H1 (cell line): Measurements from ENCODE around the gene AHNAK2. TPM values are rescaled to one million over a fixed set of nuclear protein-coding genes. Genes with fewer than 3 reads are reported as not detected.

ENCODE experiments used
- BRCA1 ChIP-seq: IDR thresholded peaks from 2 replicates; pipeline ENCODE4 v1.6.1; 2012; ENCODE audit warnings: low read depth, low read length, improper control_type of control experiment
- CEBPB ChIP-seq: IDR thresholded peaks from 2 replicates; pipeline ENCODE4 v1.6.1; 2012; ENCODE audit warnings: low read depth, low read length
- E2F6 ChIP-seq: IDR thresholded peaks from 2 replicates; pipeline ENCODE4 v1.6.1; 2012; ENCODE audit warnings: inconsistent platforms
- FOSL1 ChIP-seq: IDR thresholded peaks from 2 replicates; pipeline ENCODE4 v1.6.1; 2011; ENCODE audit warnings: mild to moderate bottlenecking, low read depth, low read length, moderate library complexity; ENCODE audit not compliant: insufficient read depth
- KDM4A ChIP-seq: IDR thresholded peaks from one replicate; pipeline ENCODE4 v1.7.1; 2012; ENCODE audit warnings: low read depth, mild to moderate bottlenecking, moderate library complexity, low read length, inconsistent platforms; ENCODE audit not compliant: severe bottlenecking
- RNF2 ChIP-seq: fragments of 200-900, 300-1000 bp; sonication (generic); IDR thresholded peaks from 2 replicates; pipeline ENCODE4 v1.7.1; 2016; ENCODE audit warnings: borderline replicate concordance, low read depth, mild to moderate bottlenecking, antibody characterized with exemption, low read length; ENCODE audit not compliant: poor library complexity, severe bottlenecking; ENCODE audit errors: missing control alignments
- SIN3A ChIP-seq, 2 experiments: IDR thresholded peaks in 1 of 2; conservative IDR thresholded peaks in 1 of 2; 2 replicates each; pipeline ENCODE4 v1.6.1; 2011 to 2012; ENCODE audit warnings: low read length in 2 of 2, improper control_type of control experiment in 1 of 2, low read depth in 1 of 2, mild to moderate bottlenecking in 1 of 2
- SRF ChIP-seq: IDR thresholded peaks from 2 replicates; pipeline ENCODE4 v1.6.1; 2011; ENCODE audit warnings: mild to moderate bottlenecking, low read depth, low read length, moderate library complexity
- TAF7 ChIP-seq: optimal IDR thresholded peaks from 2 replicates; pipeline ENCODE3; 2011; ENCODE audit warnings: low read depth, mild to moderate bottlenecking, inconsistent platforms, low read length, moderate library complexity, borderline replicate concordance
- TBP ChIP-seq: IDR thresholded peaks from 2 replicates; pipeline ENCODE4 v1.6.1; 2011; ENCODE audit warnings: low read depth, low read length, improper control_type of control experiment
- USF2 ChIP-seq: IDR thresholded peaks from 2 replicates; pipeline ENCODE4 v1.6.1; 2011; ENCODE audit warnings: low read length, improper control_type of control experiment
- polyA plus RNA-seq, 7 experiments: library from polyadenylated mRNA; depleted of rRNA in 3 of 7; stranded (reverse) in 5 of 7; unstranded in 2 of 7; fragments of >200 nt in 5 of 7; fragments of 200-250 nt in 2 of 7; gene quantifications; 1 replicate in 5 of 7; 2 replicates in 1 of 7; 4 replicates in 1 of 7; pipeline versions ENCODE4 v1.2.1 to v1.2.3, GENCODE V29; 2011 to 2013; ENCODE audit warnings: missing spikeins in 2 of 7, mixed read lengths in 2 of 7
- total RNA-seq: library from RNA; stranded (reverse); fragmentation: NEBNext Ultra II Directional; extraction: Animal tissue kit (Norgen Biotek cat#: 25700); gene quantifications from 2 replicates; pipeline ENCODE4 v1.2.1, GENCODE V29; 2021

The AHNAK2 gene
- total and polyA plus RNA-seq, 2 of the 8 experiments (the other 6 are each of a cell fraction or from before 2014, with no cell fraction given): 0.95 to 2.0 TPM

- TF ChIP-seq USF2: no peak
- no peak for TF ChIP-seq FOSL1
- TF ChIP-seq SIN3A (conservative IDR thresholded peaks at IDR 0.05 in 1 of 2, IDR thresholded peaks at IDR 0.05 in 1 of 2; ENCODE audit: low read depth in 1 of 2, low read length in 2 of 2): no peak
- no peak for TF ChIP-seq E2F6
- TF ChIP-seq TAF7: no peak
- TF ChIP-seq CEBPB: no peak
- TF ChIP-seq RNF2: no peak
- no peak for TF ChIP-seq KDM4A
- TF ChIP-seq BRCA1: no peak
- TF ChIP-seq SRF: no peak
- TF ChIP-seq TBP: no peak
These were observed 82.9 kb downstream of the AHNAK2 start (continued) for GRCh38 chr14:104895207-104895785.
